Measurements from ENCODE around the gene B4GALT6. TPM values are rescaled to one million over a fixed set of nuclear protein-coding genes. Genes with fewer than 3 reads are reported as not detected.

Gene B4GALT6
- total and polyA plus RNA-seq, 2 of the 8 experiments (the other 6 are each of a cell fraction or from before 2014, with no cell fraction given) = 6.3 to 41.5 TPM

DNA sequence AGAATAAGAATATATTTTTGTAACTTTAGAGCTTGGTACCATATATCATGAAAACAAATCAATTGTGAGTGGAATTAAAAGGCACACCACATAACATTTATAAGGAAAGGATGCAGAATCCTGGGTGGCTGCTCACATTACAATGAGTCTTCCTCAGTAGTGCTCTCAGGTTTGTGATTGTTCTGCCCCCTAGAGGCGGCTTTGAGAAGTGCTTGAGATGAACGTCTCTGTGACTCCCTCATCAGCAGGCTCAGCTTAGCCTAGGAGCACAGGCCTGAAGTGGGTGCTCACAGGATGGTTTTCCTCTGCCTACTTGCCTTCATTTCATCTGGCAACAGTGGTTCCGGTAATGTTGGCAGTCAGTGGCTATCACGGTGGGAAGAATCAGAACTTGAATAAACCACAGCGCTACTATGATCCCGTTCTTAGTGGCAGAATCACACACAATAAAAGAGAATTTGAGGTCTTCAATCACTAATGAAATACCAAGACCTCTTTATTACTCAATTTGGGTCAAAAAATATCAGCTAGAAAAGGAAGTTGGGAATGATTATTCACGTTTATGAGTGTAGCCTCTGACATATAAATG lies 38.1 kb upstream of the B4GALT6 start:
- POLR2A ChIA-PET (ENCODE audit: partially characterized antibody) = interaction anchor here (1.2 kb wide), 1 partner anchor 168 kb away, joined by 3 read pairs; no protein-coding TSS in a partner anchor

More for the DNA sequence above, 38.1 kb upstream of the B4GALT6 start:
- Histone ChIP-seq H4K91ac (replicated peaks; ENCODE audit: insufficient read length, low read length) (no peak overlapping the region), H3K23me2 (ENCODE audit: low read depth, low read length) (no peaks in the 10 kb centered on the region), H2BK15ac (ENCODE audit: low read length) (no peak overlapping the region), H3K9ac (replicated peaks in 1 of 4; ENCODE audit: extremely low read depth in 1 of 4, low read depth in 3 of 4, low read length in 3 of 4) (no peak overlapping the region), H3K18ac (ENCODE audit: extremely low read depth, low read length) (no peak overlapping the region), H2BK12ac (ENCODE audit: low read depth, low read length) (peak overlapping the region; percentile 70; the same call in 1 of the 2 replicates), H3K9me3 (ENCODE audit: insufficient read depth in 2 of 2, low read depth in 1 of 2, low read length in 1 of 2) (no peaks in the 10 kb centered on the region), H4K20me1 (replicated peaks in 1 of 2; ENCODE audit: control insufficient read depth in 1 of 2, insufficient read depth in 2 of 2, low read length in 2 of 2) (no peaks in the 10 kb centered on the region), H2BK5ac (ENCODE audit: low read depth, low read length) (no peak overlapping the region), H3K4me3 (ENCODE audit: extremely low read depth in 1 of 4, insufficient read depth in 2 of 4, low read depth in 3 of 4, low read length in 4 of 4) (no peak overlapping the region), H2AK5ac (ENCODE audit: low read depth, low read length) (no peak overlapping the region), H3K14ac (ENCODE audit: insufficient read length) (no peak overlapping the region), H3K27me3 (replicated peaks in 1 of 4; ENCODE audit: control insufficient read depth in 3 of 4, extremely low read depth in 1 of 4, insufficient read depth in 3 of 4, low read length in 3 of 4) (no peaks in the 10 kb centered on the region), H3K79me2 (ENCODE audit: control insufficient read depth in 1 of 2, insufficient read depth in 2 of 2, low read length in 2 of 2) (no peaks in the 10 kb centered on the region), H2AFZ (ENCODE audit: low read length) (no peak overlapping the region; the same call in 1 of the 2 replicates), H4K8ac (ENCODE audit: extremely low read depth, insufficient read depth, low read length) (no peak overlapping the region), H2BK20ac (ENCODE audit: low read length) (no peak overlapping the region), H3K27ac (ENCODE audit: low read depth, low read length) (no peak overlapping the region), H3K36me3 (ENCODE audit: control insufficient read depth in 2 of 4, insufficient read depth in 4 of 4, low read length in 3 of 4) (no peaks in the 10 kb centered on the region), H3K4me1 (replicated peaks in 1 of 4; ENCODE audit: control insufficient read depth in 3 of 4, insufficient read depth in 4 of 4, low read length in 3 of 4) (no peaks in the 10 kb centered on the region), H4K5ac (ENCODE audit: insufficient read length, low read depth, low read length) (no peak overlapping the region), H3K79me1 (ENCODE audit: low read depth, low read length) (no peaks in the 10 kb centered on the region), H3K4me2 (ENCODE audit: insufficient read depth in 1 of 2, low read depth in 2 of 2, low read length in 2 of 2) (no peak overlapping the region), H3K56ac (replicated peaks; ENCODE audit: insufficient read length, low read depth, low read length) (no peak overlapping the region), H2BK120ac (replicated peaks; ENCODE audit: low read depth, low read length) (no peak overlapping the region), H3K4ac (replicated peaks; ENCODE audit: insufficient read length, low read depth, low read length) (no peak overlapping the region), H3K23ac (ENCODE audit: insufficient read length) (no peak overlapping the region)
- CTCF ChIA-PET (ENCODE audit: partially characterized antibody) = interaction anchor here (0.6 to 7.7 kb wide), 64 partner anchors 8 to 623 kb away, joined by 3 to 88 read pairs (median 4); no protein-coding TSS in a partner anchor
- WGBS, 2 experiments (ENCODE audit: extremely low coverage in 1 of 2, insufficient coverage in 1 of 2, insufficient read length in 1 of 2, insufficient replicate concordance in 2 of 2, low coverage in 1 of 2, low lambda C conversion rate in 2 of 2, missing lambda C conversion rate in 1 of 2) = 38% methylated on average over 7 of the region's 7 CpGs; no CpG with 5 or more reads in 1 of the 2 experiments
- peak; percentile 99 for FAIRE-seq
- DNase-seq (ENCODE audit: low read depth in 1 of 2, low spot score in 2 of 2) = peak; percentile 60 to 95
- TF ChIP-seq TAF1 (IDR thresholded peaks at IDR 0.05; ENCODE audit: low read depth, low read length) = no peak
- TF ChIP-seq, protein P1, sequence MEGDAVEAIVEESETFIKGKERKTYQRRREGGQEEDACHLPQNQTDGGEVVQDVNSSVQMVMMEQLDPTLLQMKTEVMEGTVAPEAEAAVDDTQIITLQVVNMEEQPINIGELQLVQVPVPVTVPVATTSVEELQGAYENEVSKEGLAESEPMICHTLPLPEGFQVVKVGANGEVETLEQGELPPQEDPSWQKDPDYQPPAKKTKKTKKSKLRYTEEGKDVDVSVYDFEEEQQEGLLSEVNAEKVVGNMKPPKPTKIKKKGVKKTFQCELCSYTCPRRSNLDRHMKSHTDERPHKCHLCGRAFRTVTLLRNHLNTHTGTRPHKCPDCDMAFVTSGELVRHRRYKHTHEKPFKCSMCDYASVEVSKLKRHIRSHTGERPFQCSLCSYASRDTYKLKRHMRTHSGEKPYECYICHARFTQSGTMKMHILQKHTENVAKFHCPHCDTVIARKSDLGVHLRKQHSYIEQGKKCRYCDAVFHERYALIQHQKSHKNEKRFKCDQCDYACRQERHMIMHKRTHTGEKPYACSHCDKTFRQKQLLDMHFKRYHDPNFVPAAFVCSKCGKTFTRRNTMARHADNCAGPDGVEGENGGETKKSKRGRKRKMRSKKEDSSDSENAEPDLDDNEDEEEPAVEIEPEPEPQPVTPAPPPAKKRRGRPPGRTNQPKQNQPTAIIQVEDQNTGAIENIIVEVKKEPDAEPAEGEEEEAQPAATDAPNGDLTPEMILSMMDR (IDR thresholded peaks at IDR 0.05; ENCODE audit: control extremely low read depth in 1 of 3, insufficient read depth in 1 of 3, low read depth in 1 of 3, low read length in 3 of 3) = peak; percentile 67 to 92 (median 84)
- TF ChIP-seq RAD21 (IDR thresholded peaks at IDR 0.05 in 1 of 2, conservative IDR thresholded peaks at IDR 0.05 in 1 of 2; ENCODE audit: low read depth in 2 of 2, low read length in 2 of 2) = peak; percentile 77 to 86

Data from H1 (cell line).